ENCODE data around the gene BBS7. TPM values are rescaled to one million over a fixed set of nuclear protein-coding genes. Genes with fewer than 3 reads are reported as not detected.
A peak's percentile ranks its signal among the peaks of the same experiment; 100 is the strongest.

Gene BBS7
- total RNA-seq = 17.5 and 18.5 TPM in 2 replicates

- Mint-ChIP-seq H3K4me1 (ENCODE audit: low read depth) (peaks cover 15% of the 10 kb centered on the region), H3K27ac (peak within 1 kb of the TSS; percentile 80), H3K4me3 (ENCODE audit: low read depth) (peak within 1 kb of the TSS; percentile 96), H3K9me3 (no peaks in the 10 kb centered on the region), H3K36me3 (ENCODE audit: low read depth) (peaks cover 27% of the 10 kb centered on the region), H3K27me3 (ENCODE audit: low read depth) (peaks cover 17% of the 10 kb centered on the region)
- intact Hi-C loops (cut with micrococcal nuclease) = loop anchor here (1.0 kb wide), 2 partner anchors 46 to 69 kb away; partner anchors contain the start of gene EXOSC9
- peak; percentile 92 for DNase-seq (ENCODE audit: low spot score)
Observed at GRCh38 chr4:121869841-121870822, at the start of gene BBS7. Gene BBS7, minus strand, starts transcription at chr4:121870474. Its CDS starts 161 bp downstream, at chr4:121870313.

- no peaks in the 10 kb centered on the region for H3K36me3 Mint-ChIP-seq (ENCODE audit: low read depth)
- no peak overlapping the region for H3K27ac Mint-ChIP-seq
- intact Hi-C loops (cut with micrococcal nuclease) = no loop called here
Observed at GRCh38 chr4:121913667-121914066, 43.4 kb upstream of the BBS7 start.

GRCh38 chr4:121908346-121908745 lies 38.1 kb upstream of the BBS7 start:
- Mint-ChIP-seq H3K4me1 (ENCODE audit: low read depth) (no peaks in the 10 kb centered on the region), H3K4me3 (ENCODE audit: low read depth) (no peak overlapping the region), H3K36me3 (ENCODE audit: low read depth) (no peaks in the 10 kb centered on the region), H3K9me3 (no peaks in the 10 kb centered on the region), H3K27me3 (ENCODE audit: low read depth) (peaks cover 14% of the 10 kb centered on the region), H3K27ac (no peak overlapping the region)
- intact Hi-C loops (cut with micrococcal nuclease) = loop anchor here (10.0 kb wide), 1 partner anchor 546 kb away; the partner anchor contains the start of gene IL2
- no peak for DNase-seq (ENCODE audit: low spot score)

More at GRCh38 chr4:121913667-121914066, 43.4 kb upstream of the BBS7 start:
- Mint-ChIP-seq H3K27me3 (ENCODE audit: low read depth) (peaks cover 10% of the 10 kb centered on the region), H3K4me1 (ENCODE audit: low read depth) (no peaks in the 10 kb centered on the region), H3K9me3 (no peaks in the 10 kb centered on the region), H3K4me3 (ENCODE audit: low read depth) (no peak overlapping the region)
- DNase-seq (ENCODE audit: low spot score) = no peak

GRCh38 chr4:121900132-121900983 lies 30.1 kb upstream of the BBS7 start:
- no peak overlapping the region for H3K27ac Mint-ChIP-seq
- H3K36me3 Mint-ChIP-seq (ENCODE audit: low read depth) = no peaks in the 10 kb centered on the region
- intact Hi-C loops (cut with micrococcal nuclease) = loop anchor here (1.0 to 10.0 kb wide), 4 partner anchors 103 to 817 kb away; partner anchors contain the start of gene IL2
- peak; percentile 20 for DNase-seq (ENCODE audit: low spot score)
- peaks cover 13% of the 10 kb centered on the region for H3K27me3 Mint-ChIP-seq (ENCODE audit: low read depth)
- no peak overlapping the region for H3K4me3 Mint-ChIP-seq (ENCODE audit: low read depth)
- H3K9me3 Mint-ChIP-seq = no peaks in the 10 kb centered on the region
- H3K4me1 Mint-ChIP-seq (ENCODE audit: low read depth) = peaks cover 6% of the 10 kb centered on the region

GRCh38 chr4:121898150-121898549 lies 27.9 kb upstream of the BBS7 start:
- intact Hi-C loops (cut with micrococcal nuclease) = no loop called here
- Mint-ChIP-seq H3K27me3 (ENCODE audit: low read depth) (peaks cover 17% of the 10 kb centered on the region), H3K4me1 (ENCODE audit: low read depth) (peaks cover 6% of the 10 kb centered on the region), H3K9me3 (no peaks in the 10 kb centered on the region), H3K27ac (no peak overlapping the region), H3K4me3 (ENCODE audit: low read depth) (no peak overlapping the region), H3K36me3 (ENCODE audit: low read depth) (no peaks in the 10 kb centered on the region)
- DNase-seq (ENCODE audit: low spot score) = no peak

- Mint-ChIP-seq H3K4me1 (ENCODE audit: low read depth) (no peaks in the 10 kb centered on the region), H3K27ac (no peak overlapping the region), H3K27me3 (ENCODE audit: low read depth) (peaks cover 38% of the 10 kb centered on the region), H3K4me3 (ENCODE audit: low read depth) (no peak overlapping the region), H3K36me3 (ENCODE audit: low read depth) (no peaks in the 10 kb centered on the region), H3K9me3 (no peaks in the 10 kb centered on the region)
- intact Hi-C loops (cut with micrococcal nuclease) = no loop called here
- no peak for DNase-seq (ENCODE audit: low spot score)
Observed at GRCh38 chr4:121888134-121888533, 17.9 kb upstream of the BBS7 start.

- Mint-ChIP-seq H3K36me3 (ENCODE audit: low read depth) (no peaks in the 10 kb centered on the region), H3K9me3 (no peaks in the 10 kb centered on the region), H3K27me3 (ENCODE audit: low read depth) (peaks cover 47% of the 10 kb centered on the region), H3K27ac (no peak overlapping the region), H3K4me3 (ENCODE audit: low read depth) (no peak overlapping the region), H3K4me1 (ENCODE audit: low read depth) (no peaks in the 10 kb centered on the region)
- DNase-seq (ENCODE audit: low spot score) = no peak
- intact Hi-C loops (cut with micrococcal nuclease) = no loop called here
Observed at GRCh38 chr4:121885115-121885514, 14.8 kb upstream of the BBS7 start.

- no peak overlapping the region for H3K27ac Mint-ChIP-seq
Observed at GRCh38 chr4:121881158-121881557, 10.9 kb upstream of the BBS7 start.

GRCh38 chr4:121879135-121879534 lies 8.9 kb upstream of the BBS7 start:
- no peaks in the 10 kb centered on the region for H3K4me1 Mint-ChIP-seq (ENCODE audit: low read depth)
- no peak overlapping the region for H3K4me3 Mint-ChIP-seq (ENCODE audit: low read depth)
- intact Hi-C loops (cut with micrococcal nuclease) = no loop called here
- H3K27ac Mint-ChIP-seq = no peak overlapping the region
- no peaks in the 10 kb centered on the region for H3K9me3 Mint-ChIP-seq
- peaks cover 48% of the 10 kb centered on the region for H3K27me3 Mint-ChIP-seq (ENCODE audit: low read depth)
- DNase-seq (ENCODE audit: low spot score) = no peak
- H3K36me3 Mint-ChIP-seq (ENCODE audit: low read depth) = no peaks in the 10 kb centered on the region

More at GRCh38 chr4:121881158-121881557, 10.9 kb upstream of the BBS7 start:
- no peak for DNase-seq (ENCODE audit: low spot score)
- H3K4me3 Mint-ChIP-seq (ENCODE audit: low read depth) = no peak overlapping the region
- no peaks in the 10 kb centered on the region for H3K4me1 Mint-ChIP-seq (ENCODE audit: low read depth)
- no peaks in the 10 kb centered on the region for H3K9me3 Mint-ChIP-seq
- intact Hi-C loops (cut with micrococcal nuclease) = no loop called here
- H3K27me3 Mint-ChIP-seq (ENCODE audit: low read depth) = peaks cover 54% of the 10 kb centered on the region
- H3K36me3 Mint-ChIP-seq (ENCODE audit: low read depth) = no peaks in the 10 kb centered on the region

- intact Hi-C loops (cut with micrococcal nuclease) = no loop called here
- Mint-ChIP-seq H3K4me1 (ENCODE audit: low read depth) (no peaks in the 10 kb centered on the region), H3K27ac (no peak overlapping the region), H3K9me3 (no peaks in the 10 kb centered on the region), H3K36me3 (ENCODE audit: low read depth) (no peaks in the 10 kb centered on the region), H3K27me3 (ENCODE audit: low read depth) (peaks cover 49% of the 10 kb centered on the region), H3K4me3 (ENCODE audit: low read depth) (no peak overlapping the region)
- no peak for DNase-seq (ENCODE audit: low spot score)
Observed at GRCh38 chr4:121877041-121877773, 6.9 kb upstream of the BBS7 start.

- Mint-ChIP-seq H3K27me3 (ENCODE audit: low read depth) (peaks cover 45% of the 10 kb centered on the region), H3K4me1 (ENCODE audit: low read depth) (peaks cover under 1% of the 10 kb centered on the region), H3K4me3 (ENCODE audit: low read depth) (no peak overlapping the region), H3K27ac (no peak overlapping the region), H3K36me3 (ENCODE audit: low read depth) (no peaks in the 10 kb centered on the region), H3K9me3 (no peaks in the 10 kb centered on the region)
- intact Hi-C loops (cut with micrococcal nuclease) = no loop called here
- no peak for DNase-seq (ENCODE audit: low spot score)
Observed at GRCh38 chr4:121876070-121876469, 5.8 kb upstream of the BBS7 start.

- H3K4me3 Mint-ChIP-seq (ENCODE audit: low read depth) = no peak overlapping the region
- no peak for DNase-seq (ENCODE audit: low spot score)
- H3K36me3 Mint-ChIP-seq (ENCODE audit: low read depth) = no peaks in the 10 kb centered on the region
- peaks cover 42% of the 10 kb centered on the region for H3K27me3 Mint-ChIP-seq (ENCODE audit: low read depth)
- intact Hi-C loops (cut with micrococcal nuclease) = no loop called here
- H3K9me3 Mint-ChIP-seq = no peaks in the 10 kb centered on the region
- peaks cover 5% of the 10 kb centered on the region for H3K4me1 Mint-ChIP-seq (ENCODE audit: low read depth)
- no peak overlapping the region for H3K27ac Mint-ChIP-seq
Observed at GRCh38 chr4:121875652-121876051, 5.4 kb upstream of the BBS7 start.
